CD4-positive, alpha-beta T cell treated with Interferon gamma for 1 hour (primary cell): ENCODE measurements around the gene RANBP17.
"Not testable (repeated sequence)": the region's sequence is repeated elsewhere in the genome, so short reads cannot be mapped to it uniquely, and the experiment has no call there.

Experiments
- DNase-seq: peaks from one replicate; pipeline ENCODE4 v3.0.0-alpha.2; 2020

The RANBP17 gene

DNA sequence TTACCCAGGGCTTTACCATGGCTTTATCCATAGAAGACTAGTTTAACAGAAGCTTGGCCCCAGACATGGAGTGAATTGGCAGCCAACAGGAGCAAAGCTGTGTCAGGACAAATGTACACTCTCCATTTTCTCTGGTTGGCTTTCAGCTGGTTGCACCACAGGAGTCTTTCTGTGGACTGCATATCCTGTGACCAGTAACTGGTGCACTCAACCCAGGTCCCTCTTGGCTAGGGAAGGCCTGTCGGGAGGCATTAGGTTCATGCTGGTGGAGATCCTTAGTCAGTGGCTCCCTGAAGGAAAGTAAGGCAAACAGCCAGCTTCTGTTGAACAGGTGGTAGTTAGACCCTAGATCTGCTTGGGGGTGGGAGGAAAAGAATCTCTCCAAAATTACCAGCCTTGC is 300.3 kb downstream of the RANBP17 start:
- no peak for DNase-seq

DNA sequence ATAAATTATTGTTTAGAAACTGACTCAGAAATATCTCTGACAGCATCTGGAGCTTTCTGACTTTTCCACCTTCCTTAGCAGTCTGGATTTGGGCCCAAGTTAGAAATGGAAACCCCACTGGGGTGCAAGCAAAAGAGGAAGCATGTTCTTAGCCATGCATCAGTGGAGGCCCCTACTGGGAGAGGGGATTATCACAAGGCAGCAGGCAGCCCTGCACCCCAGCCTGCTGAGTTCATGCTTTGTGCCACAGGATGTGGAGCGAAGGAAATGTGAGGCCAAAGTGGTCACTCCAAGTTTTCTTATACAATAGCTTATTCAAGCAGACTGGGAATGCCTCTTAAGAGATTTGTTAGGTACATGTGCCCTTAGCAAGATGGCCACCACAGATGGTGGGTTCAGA is 300.8 kb downstream of the RANBP17 start:
- no peak for DNase-seq

DNA sequence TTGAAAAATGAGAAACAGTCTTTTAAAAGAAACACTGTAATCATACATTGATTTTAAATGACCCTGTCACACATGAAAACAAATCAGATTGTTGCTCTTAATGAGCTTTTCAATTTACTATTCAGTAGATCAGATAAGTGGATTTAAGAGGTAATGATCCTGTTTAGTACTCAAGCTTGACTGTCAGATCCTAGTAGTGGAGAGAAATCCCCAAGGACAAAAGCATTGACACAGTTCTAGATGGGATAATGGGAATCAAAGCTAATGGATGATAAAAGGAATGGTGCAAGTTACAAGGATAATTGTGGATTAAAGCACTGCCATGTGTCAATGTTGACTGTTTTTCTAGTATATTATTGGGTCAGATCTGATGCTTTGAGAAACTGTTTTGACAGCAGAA is 304.9 kb downstream of the RANBP17 start:
- DNase-seq = no peak

DNA sequence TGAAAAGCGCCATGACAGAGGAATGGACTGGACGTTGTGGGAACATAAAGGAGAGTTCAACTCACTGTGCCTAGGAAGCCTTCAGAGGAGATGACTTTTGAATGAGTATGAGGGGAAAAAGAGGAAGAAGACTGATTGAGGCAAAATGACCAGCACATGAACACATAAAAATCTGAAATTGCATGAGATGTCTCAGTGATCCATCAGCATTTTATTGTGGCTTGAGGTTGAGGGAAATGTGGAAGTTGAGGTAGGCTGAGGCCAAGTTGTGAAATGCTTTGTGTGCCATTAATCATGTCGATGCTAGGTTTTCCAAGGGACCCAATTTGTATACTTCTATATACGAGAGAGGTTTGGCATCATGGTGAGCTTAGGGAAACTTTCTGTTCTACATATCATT is 306.4 kb downstream of the RANBP17 start:
- DNase-seq = no peak

DNA sequence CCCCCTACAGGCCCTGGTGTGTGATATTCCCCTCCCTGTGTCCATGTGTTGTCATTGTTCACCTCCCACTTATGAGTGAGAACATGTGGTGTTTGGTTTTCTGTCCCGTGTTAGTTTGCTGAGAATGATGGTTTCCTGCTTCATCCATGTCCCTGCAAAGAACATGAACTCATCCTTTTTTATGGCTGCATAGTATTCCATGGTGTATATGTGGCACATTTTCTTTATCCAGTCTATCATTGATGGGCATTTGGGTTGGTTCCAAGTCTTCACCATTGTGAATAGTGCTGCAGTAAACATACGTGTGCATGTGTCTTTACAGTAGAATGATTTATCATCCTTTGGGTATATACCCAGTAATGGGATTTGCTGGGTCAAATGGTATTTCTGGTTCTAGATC is 313.1 kb downstream of the RANBP17 start:
- DNase-seq = not testable (repeated sequence)

DNA sequence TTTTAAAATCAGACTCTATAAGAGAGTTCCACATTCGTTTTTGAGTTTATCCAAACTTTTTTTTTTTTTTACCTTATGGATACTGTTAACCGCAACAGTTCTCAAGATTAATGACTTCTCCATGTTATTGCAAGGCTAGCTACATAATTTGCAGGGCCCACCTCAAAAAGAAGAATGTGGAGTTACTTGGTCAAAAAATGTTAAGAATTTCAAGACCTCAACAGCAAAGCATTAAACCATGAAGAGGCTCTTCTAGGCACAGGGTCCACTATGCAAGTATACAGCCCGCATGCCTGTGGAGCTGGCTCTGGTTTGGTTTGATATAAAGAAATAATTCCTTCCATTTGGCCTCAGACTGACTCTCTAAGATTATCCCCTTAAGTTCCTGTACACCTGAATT is 313.9 kb downstream of the RANBP17 start:
- DNase-seq = no peak

DNA sequence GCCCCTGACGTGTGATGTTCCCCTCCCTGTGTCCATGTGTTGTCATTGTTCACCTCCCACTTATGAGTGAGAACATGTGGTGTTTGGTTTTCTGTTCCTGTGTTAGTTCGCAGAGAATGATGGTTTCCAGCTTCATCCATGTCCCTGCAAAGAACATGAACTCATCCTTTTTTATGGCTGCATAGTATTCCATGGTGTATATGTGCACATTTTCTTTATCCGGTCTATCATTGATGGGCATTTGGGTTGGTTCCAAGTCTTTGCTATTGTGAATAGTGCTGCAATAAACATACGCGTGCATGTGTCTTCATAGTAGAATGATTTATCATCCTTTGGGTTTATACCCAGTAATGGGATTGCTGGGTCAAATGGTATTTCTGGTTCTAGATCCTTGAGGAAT is 316.4 kb downstream of the RANBP17 start:
- not testable (repeated sequence) for DNase-seq

DNA sequence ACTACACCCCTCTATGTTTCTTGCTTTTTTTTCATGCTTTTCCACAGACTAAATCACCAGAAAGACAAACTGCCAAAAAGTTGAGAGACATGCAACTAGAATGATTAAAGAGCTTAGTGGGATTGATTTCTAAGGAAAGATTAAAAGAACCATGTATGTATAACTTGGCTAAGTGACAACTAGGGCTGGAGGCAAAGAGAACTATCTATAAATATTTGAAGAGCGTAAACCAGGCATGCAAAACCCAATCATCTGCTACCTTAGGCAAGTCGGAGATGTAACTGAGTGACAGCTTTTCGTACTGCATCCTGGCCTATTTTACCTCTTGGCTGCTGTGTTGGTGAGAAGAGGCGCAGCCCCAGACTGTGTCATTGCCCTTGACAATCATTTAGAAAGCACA is 326.2 kb downstream of the RANBP17 start:
- no peak for DNase-seq

DNA sequence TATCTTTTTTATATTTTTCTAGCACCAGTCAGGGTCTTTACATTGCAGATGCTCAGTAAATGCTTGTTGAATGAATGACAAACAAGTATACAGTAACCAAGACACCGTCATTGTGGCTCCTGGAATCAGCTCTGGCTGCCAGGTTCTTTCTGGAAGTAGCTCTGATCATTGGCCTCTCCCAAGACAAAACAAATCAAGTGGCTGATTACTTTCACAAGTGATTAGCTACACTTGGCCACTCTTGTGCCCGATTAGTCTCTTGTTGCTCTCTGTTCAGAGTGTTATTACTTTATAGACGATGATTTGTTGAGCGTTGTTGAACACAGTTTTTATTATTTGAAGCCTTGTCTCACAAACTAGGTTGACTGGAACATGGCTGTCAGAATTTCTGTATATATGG is 327.6 kb downstream of the RANBP17 start:
- no peak for DNase-seq

DNA sequence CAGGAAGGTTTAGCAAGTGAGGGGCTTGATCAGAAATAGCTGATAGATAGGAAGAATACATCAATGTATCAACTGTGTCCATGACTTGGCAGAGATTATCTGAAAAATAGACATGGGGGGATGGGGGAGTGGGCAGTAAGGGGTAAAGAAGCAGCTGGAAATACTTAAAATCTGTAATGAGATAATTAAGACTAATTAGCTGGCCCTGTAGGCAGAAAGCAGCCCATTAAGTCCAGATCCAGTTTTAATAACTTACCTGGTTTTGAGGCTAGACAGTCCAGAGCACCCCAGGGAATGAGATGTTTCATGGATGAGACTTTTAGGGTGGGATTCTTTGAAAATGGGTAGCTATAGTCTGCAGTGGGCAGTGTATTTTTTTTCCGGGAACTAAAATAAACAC is 330.3 kb downstream of the RANBP17 start:
- no peak for DNase-seq

DNA sequence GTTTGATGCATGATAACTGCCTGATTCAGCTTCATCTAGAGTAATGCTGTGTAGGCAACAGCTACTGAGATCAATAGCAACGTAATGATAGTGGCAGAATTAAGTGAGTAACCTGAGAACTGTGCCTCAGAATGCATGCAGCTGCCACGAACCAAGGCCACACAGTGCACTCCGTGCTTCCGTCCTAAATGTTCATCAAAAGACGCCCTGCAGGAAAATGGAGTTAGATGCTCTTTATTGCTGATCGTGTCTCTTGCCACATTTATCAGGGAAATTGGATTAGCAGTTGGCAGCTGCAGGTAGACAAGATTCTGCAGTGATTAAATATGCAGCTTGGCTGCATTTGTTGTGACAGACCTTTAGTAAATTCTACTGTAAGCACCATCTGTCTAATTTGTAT is 339.5 kb downstream of the RANBP17 start:
- DNase-seq = no peak

DNA sequence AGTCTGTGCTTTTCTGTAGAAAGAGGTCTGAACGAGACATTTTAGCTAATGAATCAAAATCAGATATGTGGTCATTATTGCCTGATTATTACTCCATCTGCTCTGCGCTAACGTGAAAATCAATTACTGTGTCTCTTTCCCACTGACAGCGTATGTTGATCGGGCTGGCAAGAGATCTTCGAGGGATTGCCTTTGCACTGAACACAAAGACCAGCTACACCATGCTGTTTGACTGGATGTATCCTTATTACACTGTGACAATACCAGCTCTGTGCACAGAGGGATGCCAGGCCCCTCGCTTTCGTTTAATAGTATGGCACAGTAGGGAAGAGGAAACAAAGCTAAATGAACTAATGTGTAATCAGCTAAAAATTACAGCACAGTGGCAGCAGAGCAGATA is 343.6 kb downstream of the RANBP17 start:
- no peak for DNase-seq

DNA sequence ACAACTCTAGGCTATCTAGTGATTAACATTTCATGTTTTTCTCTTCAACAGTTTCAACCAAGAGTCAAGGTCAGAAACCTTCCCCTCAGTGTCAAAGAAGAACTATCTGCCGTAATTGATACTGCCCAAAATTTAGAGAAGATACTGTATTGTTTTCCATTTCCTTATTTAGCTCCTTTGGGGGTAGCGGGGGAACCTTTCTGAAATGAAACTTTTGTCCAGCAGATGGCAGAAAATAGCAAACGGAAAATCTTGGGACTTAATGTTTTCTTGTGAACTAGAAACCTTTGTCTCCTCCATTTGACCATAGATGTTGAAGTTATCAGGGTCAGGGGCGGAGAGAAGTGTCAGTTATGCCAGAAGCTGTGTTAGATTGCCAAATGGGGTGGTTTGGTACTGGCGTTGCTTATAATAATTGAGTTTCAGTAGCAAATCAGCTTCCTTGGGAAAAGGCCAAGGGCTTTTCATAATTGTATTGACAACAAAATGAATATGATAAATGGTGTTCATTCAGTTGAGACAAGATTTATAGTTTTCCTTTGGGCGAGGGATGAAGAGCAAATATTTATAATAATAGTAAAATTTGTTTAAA is 345.5 kb downstream of the RANBP17 start:
- DNase-seq = no peak

DNA sequence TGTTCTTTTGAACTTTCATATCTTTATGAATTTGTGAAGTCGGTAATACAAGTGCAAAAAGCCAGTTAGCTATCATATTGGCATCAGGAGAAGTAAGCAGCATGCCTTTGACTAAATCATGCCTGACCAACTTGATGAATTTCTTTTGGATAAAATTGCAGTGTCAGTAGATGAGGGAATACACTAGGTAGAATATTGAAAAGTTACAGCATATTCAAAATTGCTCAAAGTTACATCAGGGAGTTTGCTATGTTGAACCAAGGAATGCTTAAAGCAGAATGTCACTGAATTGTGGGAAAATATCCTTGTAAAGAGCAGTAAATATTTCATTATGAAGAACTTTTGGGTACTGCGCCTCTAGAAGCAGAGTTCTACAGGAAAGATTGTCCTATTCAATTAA is 360.1 kb downstream of the RANBP17 start:
- no peak for DNase-seq

DNA sequence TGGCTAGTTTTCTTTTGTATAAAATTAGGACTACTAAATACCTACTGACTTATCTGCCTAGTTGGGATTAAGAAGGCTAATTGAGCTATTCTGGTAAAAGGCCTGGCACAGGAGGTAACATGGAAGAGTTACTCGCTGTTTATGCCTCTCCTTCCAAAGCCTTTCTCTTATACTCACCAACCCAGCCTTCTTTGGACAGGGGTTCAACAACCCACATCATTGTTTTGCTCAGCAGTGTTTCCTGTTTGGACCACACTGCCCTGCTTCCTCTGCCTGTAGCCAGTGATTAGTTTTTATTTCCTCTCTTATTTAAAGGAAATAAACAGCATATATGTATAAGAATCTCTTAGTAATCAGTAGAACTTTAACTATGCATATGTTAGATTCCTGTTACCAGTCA is 362.1 kb downstream of the RANBP17 start:
- DNase-seq = no peak

DNA sequence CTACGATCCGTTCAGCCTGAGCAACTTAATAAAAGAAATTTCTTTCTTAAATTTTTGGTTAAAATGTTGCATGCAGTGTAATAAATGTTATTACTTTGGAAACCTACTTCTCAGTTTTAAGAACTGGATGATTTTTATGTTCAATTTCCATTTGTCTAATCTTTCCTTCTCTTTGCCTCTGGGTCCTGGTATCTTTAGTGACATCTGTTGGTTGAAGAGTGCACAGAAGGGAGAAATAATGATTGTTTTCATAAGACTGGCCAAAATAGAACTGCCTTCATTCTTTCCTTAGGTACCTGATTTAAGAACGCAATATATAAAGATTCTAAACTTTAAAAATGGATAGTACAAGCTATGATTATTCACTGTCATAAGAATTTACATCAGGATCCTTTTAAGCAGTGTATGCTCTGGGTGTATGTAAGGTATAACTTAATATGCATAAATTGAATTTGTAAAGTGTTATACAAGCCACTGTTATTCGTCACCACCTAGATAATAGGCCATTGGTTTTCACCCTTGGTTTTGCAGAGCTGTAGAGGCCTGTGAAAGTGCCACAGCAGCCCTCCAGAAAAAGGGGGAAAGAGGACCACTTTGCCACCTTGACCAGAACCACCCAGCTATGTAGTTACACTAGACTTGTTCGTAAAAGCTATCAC is 364.4 kb downstream of the RANBP17 start:
- no peak for DNase-seq

DNA sequence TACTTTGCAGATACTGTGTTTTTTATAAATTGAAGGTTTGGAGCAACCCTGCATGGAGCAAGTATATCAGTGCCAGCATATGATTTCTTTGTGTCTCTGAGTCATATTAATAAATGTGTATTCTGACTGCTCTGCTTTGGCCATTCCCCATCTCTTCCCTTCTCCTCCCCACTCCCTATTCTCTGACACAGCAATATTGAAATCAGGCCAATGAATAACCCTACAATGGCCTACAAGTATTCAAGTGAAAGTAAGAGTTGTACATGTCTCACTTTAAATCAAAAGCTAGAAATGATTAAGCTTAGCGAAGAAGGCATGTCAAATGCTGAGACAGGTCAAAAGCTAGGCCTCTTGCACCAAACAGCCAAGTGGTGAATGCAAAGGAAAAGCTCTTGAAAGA is 365.0 kb downstream of the RANBP17 start:
- no peak for DNase-seq

DNA sequence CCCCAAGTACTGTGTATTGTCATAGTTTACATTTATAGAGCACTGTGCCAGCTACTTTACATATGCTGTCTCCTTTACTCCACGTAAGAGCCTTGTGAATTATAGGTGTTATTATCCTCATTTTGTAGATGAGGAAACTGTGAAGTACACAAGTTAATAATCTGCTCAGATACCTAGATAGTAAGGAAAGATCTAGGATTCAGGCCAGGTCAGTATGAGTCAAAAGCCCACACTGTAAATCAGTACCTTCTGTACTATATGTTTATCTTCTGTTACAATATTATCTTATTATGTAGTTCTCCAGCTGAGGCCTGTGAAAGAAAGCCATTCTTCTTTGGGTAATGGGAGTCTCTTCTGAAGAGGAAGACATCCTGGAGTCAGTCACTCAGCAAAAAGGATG is 374.8 kb downstream of the RANBP17 start:
- DNase-seq = no peak

DNA sequence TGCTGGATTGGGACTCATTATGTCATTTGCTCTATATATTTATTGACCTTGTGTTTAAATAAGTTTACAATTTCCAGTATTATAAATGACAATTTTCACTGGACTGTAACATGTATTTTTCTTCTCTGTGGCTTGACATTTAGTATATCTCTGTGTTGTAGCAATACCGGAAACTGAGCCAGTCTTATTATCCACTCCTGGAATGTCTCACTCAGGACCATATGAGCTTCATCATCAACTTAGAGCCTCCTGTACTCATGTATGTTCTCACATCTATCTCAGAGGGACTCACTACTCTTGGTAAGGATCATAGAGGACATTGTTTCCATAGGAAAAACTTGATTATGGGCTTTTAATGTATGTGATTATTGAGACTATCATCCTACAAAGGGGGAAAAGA is 380.7 kb downstream of the RANBP17 start:
- no peak for DNase-seq

DNA sequence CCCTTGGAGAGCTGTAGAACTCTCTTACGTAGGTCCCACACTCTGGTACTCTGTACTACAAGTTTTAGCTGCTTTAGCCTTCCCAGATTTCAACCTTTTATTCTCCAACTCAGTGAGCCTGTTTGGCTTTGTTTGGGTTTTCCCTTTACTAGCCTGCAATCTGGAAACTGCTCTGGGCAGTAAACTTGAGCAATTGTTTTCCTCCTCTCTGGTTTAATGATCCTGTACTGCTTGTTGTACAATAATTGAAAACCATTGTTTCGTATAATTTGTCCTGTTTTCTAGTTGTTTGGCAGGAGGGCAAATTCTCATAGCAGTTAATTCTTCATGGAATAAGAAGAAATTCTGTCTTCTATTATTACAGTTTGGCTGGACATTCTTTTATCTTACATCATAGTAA is 384.4 kb downstream of the RANBP17 start:
- DNase-seq = no peak

DNA sequence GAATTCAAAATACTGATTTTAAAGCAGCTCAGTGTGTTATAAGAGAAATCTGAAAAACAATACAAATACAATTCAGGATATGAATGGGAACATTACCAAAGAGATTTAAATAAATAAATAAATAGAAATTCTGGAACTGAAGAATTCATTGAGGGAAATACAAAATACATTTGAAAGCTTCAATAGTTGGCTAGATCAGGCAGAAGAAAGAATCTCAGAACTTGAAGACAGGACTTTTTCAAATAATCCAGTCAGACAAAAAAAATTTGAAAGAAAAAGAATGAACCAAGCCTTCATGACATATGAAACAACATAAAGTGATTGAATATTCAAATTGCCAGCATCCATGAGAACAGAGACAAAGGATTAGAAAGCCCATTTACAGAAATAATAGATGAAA is 387.6 kb downstream of the RANBP17 start:
- DNase-seq = no peak

DNA sequence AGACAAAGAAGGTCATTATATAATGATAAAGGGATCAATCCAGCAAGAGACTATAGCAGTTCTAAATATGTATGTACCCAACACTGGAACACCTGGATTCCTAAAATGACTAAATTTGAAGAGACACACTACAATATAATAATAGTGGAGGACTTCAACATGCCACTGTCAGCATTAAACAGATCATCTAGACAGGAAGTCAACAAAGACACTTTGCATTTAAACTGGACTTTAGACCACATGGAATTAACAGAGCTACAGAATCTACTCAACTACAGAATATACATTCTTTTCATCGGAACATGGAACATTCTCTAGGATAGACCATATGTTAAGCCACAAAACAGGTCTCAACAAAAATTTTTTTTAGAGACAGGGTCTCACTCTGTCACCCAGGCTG is 388.9 kb downstream of the RANBP17 start:
- DNase-seq = no peak

DNA sequence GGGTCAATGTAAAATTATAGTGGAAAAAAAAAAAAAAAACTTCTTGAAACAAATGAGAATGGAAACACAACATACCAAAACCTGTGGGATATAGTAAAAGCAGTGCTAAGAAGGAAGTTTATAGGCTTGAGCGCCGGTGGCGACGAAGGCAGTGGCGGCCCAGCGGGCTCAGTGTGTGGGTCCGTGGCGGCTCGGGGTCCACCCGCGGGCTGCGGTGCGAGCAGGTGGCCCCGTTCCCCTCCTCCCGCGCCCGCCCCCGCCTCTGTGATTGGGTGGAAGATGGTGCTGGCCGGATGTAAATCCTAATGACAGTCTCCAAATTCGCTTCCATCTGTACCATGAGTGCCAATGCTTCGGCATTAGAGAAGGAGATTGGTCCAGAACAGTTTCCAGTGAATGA is 389.7 kb downstream of the RANBP17 start:
- no peak for DNase-seq

DNA sequence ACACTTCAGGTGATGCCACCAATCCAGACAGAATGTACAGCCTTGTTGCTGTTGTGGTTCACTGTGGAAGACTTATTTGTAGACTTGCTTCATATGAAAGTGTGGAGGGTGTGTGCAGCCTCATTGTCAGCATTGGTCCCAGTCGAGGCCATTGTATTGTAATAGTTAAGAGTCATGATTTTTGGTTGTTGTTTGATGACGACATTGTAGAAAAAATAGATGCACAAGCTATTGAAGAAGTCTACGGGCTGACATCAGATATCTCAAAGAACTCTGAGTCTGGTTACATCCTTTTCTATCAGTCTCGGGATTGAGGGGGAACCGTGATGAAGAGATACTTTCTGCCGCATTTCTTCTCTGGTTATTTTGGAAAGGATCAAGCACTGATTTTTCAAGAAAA is 390.9 kb downstream of the RANBP17 start:
- DNase-seq = no peak

DNA sequence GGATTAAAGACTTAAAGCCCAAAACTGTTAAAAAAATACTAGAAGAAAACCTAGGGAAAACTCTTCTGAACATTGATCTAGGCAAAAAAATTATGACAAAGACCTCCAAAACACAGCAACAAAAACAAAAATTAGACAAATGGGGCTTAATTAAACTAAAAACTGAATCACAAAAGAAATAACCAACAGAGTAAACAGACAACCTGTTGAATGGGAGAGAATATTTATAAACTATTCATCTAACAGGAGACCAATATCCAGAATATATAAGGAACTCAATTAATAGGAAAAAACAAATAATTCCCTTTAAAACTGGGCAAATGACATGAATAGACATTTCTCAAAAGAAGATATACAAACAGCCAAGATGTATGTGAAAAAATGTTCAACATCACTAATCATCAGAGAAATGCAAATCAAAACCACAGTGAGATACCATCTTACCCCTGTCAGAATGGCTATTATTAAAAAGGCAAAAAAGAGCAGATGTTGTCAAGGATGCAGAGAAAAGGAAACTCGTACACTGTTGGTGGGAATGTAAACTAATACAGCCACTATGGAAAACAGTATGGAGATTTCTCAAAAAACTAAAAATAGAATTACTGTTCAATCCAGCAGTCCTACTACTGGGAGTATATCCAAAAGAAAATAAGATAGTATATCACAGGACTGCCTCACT is 397.1 kb downstream of the RANBP17 start:
- DNase-seq = no peak
